ENCODE measurements around the gene TJP2. TPM values are rescaled to one million over a fixed set of nuclear protein-coding genes. Genes with fewer than 3 reads are reported as not detected.
A peak's percentile ranks its signal among the peaks of the same experiment; 100 is the strongest.

TJP2 gene
- total and polyA plus RNA-seq, 4 donors, result 32.4 to 121 (median 110) TPM

- intact Hi-C loops (cut with DNase I), result loop anchor here (5.0 kb wide), 1 partner anchor 39 kb away; no protein-coding TSS in a partner anchor
- Histone ChIP-seq H3K4me3 (ENCODE audit: low read length in 2 of 2) (no peak overlapping the region), H3K4me1 (ENCODE audit: control insufficient read depth in 1 of 2, insufficient read depth in 2 of 2, low read length in 2 of 2) (no peaks in the 10 kb centered on the region), H3K27me3 (ENCODE audit: control insufficient read depth in 1 of 2, insufficient read depth in 2 of 2, low read length in 1 of 2) (no peaks in the 10 kb centered on the region), H3K9me3 (ENCODE audit: control insufficient read depth, low read length) (no peaks in the 10 kb centered on the region), H3K36me3 (ENCODE audit: control insufficient read depth in 1 of 2, insufficient read depth in 2 of 2, low read length in 1 of 2) (no peaks in the 10 kb centered on the region), H3K27ac (ENCODE audit: low read depth in 1 of 2, low read length in 2 of 2) (no peak overlapping the region)
- 89 to 91% methylated on average over 7 of the region's 7 CpGs for WGBS, 2 donors
- no peak for ATAC-seq (ENCODE audit: low FRiP score)
- no peak for DNase-seq
Measured at GRCh38 chr9:69171049-69171448, 3.0 kb upstream of the TJP2 start.

GRCh38 chr9:69171517-69171916 lies 2.6 kb upstream of the TJP2 start:
- WGBS, 2 donors, result 96 to 98% methylated on average over 6 of the region's 6 CpGs
- no peaks in the 10 kb centered on the region for H3K4me1 ChIP-seq (ENCODE audit: control insufficient read depth in 1 of 2, insufficient read depth in 2 of 2, low read length in 2 of 2)
- no peaks in the 10 kb centered on the region for H3K27me3 ChIP-seq (ENCODE audit: control insufficient read depth in 1 of 2, insufficient read depth in 2 of 2, low read length in 1 of 2)
- H3K36me3 ChIP-seq (ENCODE audit: control insufficient read depth in 1 of 2, insufficient read depth in 2 of 2, low read length in 1 of 2), result no peaks in the 10 kb centered on the region
- no peaks in the 10 kb centered on the region for H3K9me3 ChIP-seq (ENCODE audit: control insufficient read depth, low read length)
- no peak for DNase-seq
- ATAC-seq (ENCODE audit: low FRiP score), result no peak
- no peak overlapping the region for H3K4me3 ChIP-seq (ENCODE audit: low read length in 2 of 2)
- intact Hi-C loops (cut with DNase I), result loop anchor here (5.0 kb wide), 1 partner anchor 39 kb away; no protein-coding TSS in a partner anchor
- H3K27ac ChIP-seq (ENCODE audit: low read depth in 1 of 2, low read length in 2 of 2), result no peak overlapping the region

GRCh38 chr9:69172895-69173294 lies 1.2 kb upstream of the TJP2 start:
- H3K9me3 ChIP-seq (ENCODE audit: control insufficient read depth, low read length), result no peaks in the 10 kb centered on the region
- no peaks in the 10 kb centered on the region for H3K36me3 ChIP-seq (ENCODE audit: control insufficient read depth in 1 of 2, insufficient read depth in 2 of 2, low read length in 1 of 2)
- H3K4me3 ChIP-seq (ENCODE audit: low read length in 2 of 2), result no peak overlapping the region
- peaks cover 0 to 8% of the 10 kb centered on the region in 2 donors for H3K4me1 ChIP-seq (ENCODE audit: control insufficient read depth in 1 of 2, insufficient read depth in 2 of 2, low read length in 2 of 2)
- ATAC-seq (ENCODE audit: low FRiP score), result no peak
- WGBS, 2 donors, result 79 to 82% methylated on average over 6 of the region's 6 CpGs
- DNase-seq, result no peak
- intact Hi-C loops (cut with DNase I), result loop anchor here (5.0 kb wide), 1 partner anchor 41 kb away; no protein-coding TSS in a partner anchor
- no peaks in the 10 kb centered on the region for H3K27me3 ChIP-seq (ENCODE audit: control insufficient read depth in 1 of 2, insufficient read depth in 2 of 2, low read length in 1 of 2)
- H3K27ac ChIP-seq (ENCODE audit: low read depth in 1 of 2, low read length in 2 of 2), result peak overlapping the region in 1 of 2 donors; percentile 25

- no peaks in the 10 kb centered on the region for H3K27me3 ChIP-seq (ENCODE audit: control insufficient read depth in 1 of 2, insufficient read depth in 2 of 2, low read length in 1 of 2)
- DNase-seq (no peak), ATAC-seq (ENCODE audit: low FRiP score) (no peak)
- intact Hi-C loops (cut with DNase I), result loop anchor here (5.0 kb wide), 1 partner anchor 41 kb away; no protein-coding TSS in a partner anchor
- H3K36me3 ChIP-seq (ENCODE audit: control insufficient read depth in 1 of 2, insufficient read depth in 2 of 2, low read length in 1 of 2), result no peaks in the 10 kb centered on the region
- peak overlapping the region; percentile 31 to 40 for H3K4me3 ChIP-seq (ENCODE audit: low read length in 2 of 2)
- H3K4me1 ChIP-seq (ENCODE audit: control insufficient read depth in 1 of 2, insufficient read depth in 2 of 2, low read length in 2 of 2), result peaks cover 0 to 8% of the 10 kb centered on the region in 2 donors
- WGBS, 2 donors, result 6 to 8% methylated on average over 17 of the region's 17 CpGs
- H3K27ac ChIP-seq (ENCODE audit: low read depth in 1 of 2, low read length in 2 of 2), result no peak overlapping the region
- H3K9me3 ChIP-seq (ENCODE audit: control insufficient read depth, low read length), result no peaks in the 10 kb centered on the region
Measured at GRCh38 chr9:69173497-69173890, 583 bp upstream of the TJP2 start.

- no peaks in the 10 kb centered on the region for H3K9me3 ChIP-seq (ENCODE audit: control insufficient read depth, low read length)
- ATAC-seq (ENCODE audit: low FRiP score) (peak; percentile 81), DNase-seq (peak; percentile 76 to 84)
- H3K4me1 ChIP-seq (ENCODE audit: control insufficient read depth in 1 of 2, insufficient read depth in 2 of 2, low read length in 2 of 2), result peaks cover 0 to 8% of the 10 kb centered on the region in 2 donors
- intact Hi-C loops (cut with DNase I), result loop anchor here (5.0 kb wide), 1 partner anchor 43 kb away; no protein-coding TSS in a partner anchor
- H3K27me3 ChIP-seq (ENCODE audit: control insufficient read depth in 1 of 2, insufficient read depth in 2 of 2, low read length in 1 of 2), result no peaks in the 10 kb centered on the region
- peak overlapping the region; percentile 31 to 40 for H3K4me3 ChIP-seq (ENCODE audit: low read length in 2 of 2)
- H3K27ac ChIP-seq (ENCODE audit: low read depth in 1 of 2, low read length in 2 of 2), result peak overlapping the region in 1 of 2 donors; percentile 38
- 6 to 8% methylated on average over 21 of the region's 21 CpGs for WGBS, 2 donors
- no peaks in the 10 kb centered on the region for H3K36me3 ChIP-seq (ENCODE audit: control insufficient read depth in 1 of 2, insufficient read depth in 2 of 2, low read length in 1 of 2)
Measured at GRCh38 chr9:69174616-69175463, 763 bp downstream of the TJP2 start.

GRCh38 chr9:69175486-69175885 lies 1.4 kb downstream of the TJP2 start:
- Histone ChIP-seq H3K27me3 (ENCODE audit: control insufficient read depth in 1 of 2, insufficient read depth in 2 of 2, low read length in 1 of 2) (no peaks in the 10 kb centered on the region), H3K4me1 (ENCODE audit: control insufficient read depth in 1 of 2, insufficient read depth in 2 of 2, low read length in 2 of 2) (peaks cover 0 to 8% of the 10 kb centered on the region in 2 donors), H3K9me3 (ENCODE audit: control insufficient read depth, low read length) (no peaks in the 10 kb centered on the region), H3K36me3 (ENCODE audit: control insufficient read depth in 1 of 2, insufficient read depth in 2 of 2, low read length in 1 of 2) (no peaks in the 10 kb centered on the region), H3K4me3 (ENCODE audit: low read length in 2 of 2) (peak overlapping the region; percentile 3 to 40), H3K27ac (ENCODE audit: low read depth in 1 of 2, low read length in 2 of 2) (peak overlapping the region; percentile 27 to 79)
- 69 to 73% methylated on average over 8 of the region's 8 CpGs for WGBS, 2 donors
- DNase-seq, result no peak
- no peak for ATAC-seq (ENCODE audit: low FRiP score)
- intact Hi-C loops (cut with DNase I), result no loop called here

GRCh38 chr9:69176471-69177171 lies 2.5 kb downstream of the TJP2 start:
- Histone ChIP-seq H3K4me1 (ENCODE audit: control insufficient read depth in 1 of 2, insufficient read depth in 2 of 2, low read length in 2 of 2) (peaks cover 0 to 13% of the 10 kb centered on the region in 2 donors), H3K36me3 (ENCODE audit: control insufficient read depth in 1 of 2, insufficient read depth in 2 of 2, low read length in 1 of 2) (no peaks in the 10 kb centered on the region), H3K4me3 (ENCODE audit: low read length in 2 of 2) (no peak overlapping the region), H3K27me3 (ENCODE audit: control insufficient read depth in 1 of 2, insufficient read depth in 2 of 2, low read length in 1 of 2) (no peaks in the 10 kb centered on the region), H3K27ac (ENCODE audit: low read depth in 1 of 2, low read length in 2 of 2) (no peak overlapping the region), H3K9me3 (ENCODE audit: control insufficient read depth, low read length) (no peaks in the 10 kb centered on the region)
- DNase-seq (no peak), ATAC-seq (ENCODE audit: low FRiP score) (no peak)
- WGBS, 2 donors, result 93% methylated on average over 9 of the region's 9 CpGs
- intact Hi-C loops (cut with DNase I), result no loop called here

- H3K4me3 ChIP-seq (ENCODE audit: low read length in 2 of 2), result no peak overlapping the region
- DNase-seq, result no peak
- no peaks in the 10 kb centered on the region for H3K27me3 ChIP-seq (ENCODE audit: control insufficient read depth in 1 of 2, insufficient read depth in 2 of 2, low read length in 1 of 2)
- H3K27ac ChIP-seq (ENCODE audit: low read depth in 1 of 2, low read length in 2 of 2), result peak overlapping the region in 1 of 2 donors; percentile 90
- no peaks in the 10 kb centered on the region for H3K9me3 ChIP-seq (ENCODE audit: control insufficient read depth, low read length)
- ATAC-seq (ENCODE audit: low FRiP score), result no peak
- no peaks in the 10 kb centered on the region for H3K36me3 ChIP-seq (ENCODE audit: control insufficient read depth in 1 of 2, insufficient read depth in 2 of 2, low read length in 1 of 2)
- intact Hi-C loops (cut with DNase I), result no loop called here
- peaks cover 0 to 20% of the 10 kb centered on the region in 2 donors for H3K4me1 ChIP-seq (ENCODE audit: control insufficient read depth in 1 of 2, insufficient read depth in 2 of 2, low read length in 2 of 2)
- WGBS, 2 donors, result 16 to 28% methylated on average over 3 of the region's 3 CpGs
Measured at GRCh38 chr9:69178583-69179011, 4.5 kb downstream of the TJP2 start.
